HFFc6 (cell line): ENCODE results near the gene OSBPL5. TPM values are rescaled to one million over a fixed set of nuclear protein-coding genes. Genes with fewer than 3 reads are reported as not detected.

Experiments used
- DNase-seq: peaks from one replicate; pipeline ENCODE4 v3.0.0-alpha.2; 2018
- H3K27ac Mint-ChIP-seq: 2 replicates; pipeline ENCODE4 v1.8.0; 2020; ENCODE audit warnings: mild to moderate bottlenecking, mixed read lengths
- H3K27me3 Mint-ChIP-seq: 2 replicates; pipeline ENCODE4 v1.8.0; 2021; ENCODE audit warnings: mild to moderate bottlenecking, moderate library complexity, mixed read lengths; ENCODE audit not compliant: insufficient read depth
- H3K36me3 Mint-ChIP-seq: 2 replicates; pipeline ENCODE4 v1.8.0; 2021; ENCODE audit warnings: low read depth, mixed read lengths
- H3K4me1 Mint-ChIP-seq: 2 replicates; pipeline ENCODE4 v1.8.0; 2020; ENCODE audit warnings: low read depth, mixed read lengths
- H3K4me3 Mint-ChIP-seq: 2 replicates; pipeline ENCODE4 v1.8.0; 2020; ENCODE audit warnings: mild to moderate bottlenecking, moderate library complexity, mixed read lengths
- H3K9me3 Mint-ChIP-seq: 2 replicates; pipeline ENCODE4 v1.8.0; 2020; ENCODE audit warnings: mild to moderate bottlenecking, mixed read lengths
- CTCF ChIP-seq: fragments of 200-600 bp; sonication (generic); IDR thresholded peaks from 2 replicates; pipeline ENCODE4 v1.5.0; 2021; ENCODE audit warnings: antibody characterized with exemption, mild to moderate bottlenecking
- total RNA-seq, 6 experiments: library from RNA; stranded (reverse); fragmentation: NEBNext Ultra II Directional; extraction: Animal tissue kit (Norgen Biotek cat#: 25700); gene quantifications; 2 replicates in 1 of 6; 3 replicates in 5 of 6; pipeline ENCODE4 v1.2.3, GENCODE V29; 2021

The OSBPL5 gene
- total RNA-seq, 6 experiments from 2014 or later = 32.6 to 42.6 (median 36.7) TPM

DNA sequence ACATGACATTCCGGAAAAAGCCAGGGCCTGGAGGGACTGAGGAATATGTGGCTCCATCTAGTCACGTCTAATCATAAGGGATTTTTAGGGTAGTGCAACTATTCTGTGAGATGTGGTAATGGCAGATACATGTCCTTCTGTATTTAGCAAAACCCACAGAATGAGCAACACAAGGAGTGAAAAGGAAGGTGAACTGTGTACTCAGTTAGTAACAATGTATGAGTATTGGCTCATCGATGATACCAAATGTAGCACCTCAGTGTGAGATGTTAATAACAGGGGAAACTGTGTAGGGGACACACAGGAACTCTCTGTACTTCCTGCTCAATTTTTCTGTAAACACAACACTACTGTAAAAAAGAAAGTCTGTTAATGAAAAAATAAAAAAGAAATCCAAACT lies 65.9 kb downstream of the OSBPL5 start:
- Mint-ChIP-seq H3K36me3 (peaks cover 26% of the 10 kb centered on the region), H3K4me3 (no peak overlapping the region), H3K4me1 (peaks cover 24% of the 10 kb centered on the region), H3K27ac (peak overlapping the region; percentile 23; the same call in 1 of the 2 replicates), H3K9me3 (no peaks in the 10 kb centered on the region; the same call in 1 of the 2 replicates), H3K27me3 (peaks cover 2% of the 10 kb centered on the region; the same call in 1 of the 2 replicates)
- TF ChIP-seq CTCF = no peak
- no peak for DNase-seq

DNA sequence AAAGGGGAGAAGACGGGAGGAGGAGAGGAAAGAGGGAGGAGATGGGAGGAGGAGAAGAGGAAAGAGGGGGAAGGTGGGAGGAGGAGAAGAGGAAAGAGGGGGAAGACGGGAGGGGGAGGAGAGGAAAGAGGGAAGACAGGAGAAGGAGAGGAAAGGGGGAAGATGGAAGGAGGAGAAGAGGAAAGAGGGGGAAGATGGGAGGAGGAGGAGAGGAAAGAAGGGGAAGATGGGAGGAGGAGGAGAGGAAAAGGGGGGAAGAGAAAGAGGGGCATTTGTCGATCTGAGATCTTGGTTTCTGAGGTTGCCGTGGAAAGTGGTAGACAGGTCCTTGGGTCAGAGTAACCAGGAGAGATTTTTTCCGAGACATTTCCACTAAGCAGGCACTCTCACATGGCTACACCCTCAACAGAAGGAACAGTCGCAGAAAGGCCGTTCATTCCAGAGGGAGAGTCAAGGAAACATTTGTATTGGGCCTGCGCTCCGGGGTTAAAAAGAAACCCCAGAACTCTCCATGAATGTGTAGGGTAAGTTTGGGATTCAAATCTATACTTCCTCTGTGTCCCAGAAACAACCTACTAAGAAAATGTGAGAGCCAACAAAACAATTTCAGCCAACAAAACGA lies 68.1 kb downstream of the OSBPL5 start:
- Mint-ChIP-seq H3K36me3 (peaks cover 26% of the 10 kb centered on the region), H3K27me3 (peaks cover 2% of the 10 kb centered on the region; the same call in 1 of the 2 replicates), H3K4me1 (peaks cover 24% of the 10 kb centered on the region), H3K4me3 (no peak overlapping the region), H3K27ac (peak overlapping the region; percentile 95; the same call in 1 of the 2 replicates), H3K9me3 (no peaks in the 10 kb centered on the region; the same call in 1 of the 2 replicates)
- no peak for TF ChIP-seq CTCF
- DNase-seq = no peak

DNA sequence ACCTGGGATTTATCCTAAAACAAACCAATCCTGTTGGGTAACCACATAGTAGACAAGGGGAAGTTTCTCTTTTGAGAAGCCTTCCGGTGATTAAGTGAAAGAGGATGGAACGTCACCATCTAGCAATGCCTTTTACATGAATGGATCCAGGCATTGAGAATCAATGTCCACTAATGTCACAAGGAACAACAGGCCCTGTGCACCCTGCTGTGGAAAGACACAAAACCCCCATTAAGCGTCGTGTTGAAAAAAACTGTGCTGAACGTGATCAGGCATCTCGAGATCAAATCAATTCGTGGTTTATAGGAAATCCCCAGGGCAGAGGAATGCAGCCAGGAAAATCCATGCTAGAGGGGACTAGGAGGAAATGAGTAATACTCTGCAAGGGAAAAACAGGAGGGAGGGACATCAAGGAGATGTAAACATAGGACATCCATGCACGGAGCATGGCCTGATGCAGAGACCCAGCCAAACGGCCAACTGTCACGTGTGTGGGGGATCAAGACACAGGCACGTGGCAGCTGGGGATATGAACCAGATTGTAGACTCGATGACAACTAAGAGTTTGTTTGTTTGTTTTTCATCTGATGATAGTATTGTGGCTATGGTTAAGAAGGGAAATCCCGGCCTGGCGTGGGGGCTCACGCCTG lies 69.3 kb downstream of the OSBPL5 start:
- Mint-ChIP-seq H3K27ac (peak overlapping the region; percentile 95), H3K4me1 (peaks cover 24% of the 10 kb centered on the region), H3K27me3 (peaks cover 2% of the 10 kb centered on the region; the same call in 1 of the 2 replicates), H3K36me3 (peaks cover 26% of the 10 kb centered on the region), H3K4me3 (peak overlapping the region; percentile 81), H3K9me3 (no peaks in the 10 kb centered on the region; the same call in 1 of the 2 replicates)
- no peak for TF ChIP-seq CTCF
- peak; percentile 74 for DNase-seq

DNA sequence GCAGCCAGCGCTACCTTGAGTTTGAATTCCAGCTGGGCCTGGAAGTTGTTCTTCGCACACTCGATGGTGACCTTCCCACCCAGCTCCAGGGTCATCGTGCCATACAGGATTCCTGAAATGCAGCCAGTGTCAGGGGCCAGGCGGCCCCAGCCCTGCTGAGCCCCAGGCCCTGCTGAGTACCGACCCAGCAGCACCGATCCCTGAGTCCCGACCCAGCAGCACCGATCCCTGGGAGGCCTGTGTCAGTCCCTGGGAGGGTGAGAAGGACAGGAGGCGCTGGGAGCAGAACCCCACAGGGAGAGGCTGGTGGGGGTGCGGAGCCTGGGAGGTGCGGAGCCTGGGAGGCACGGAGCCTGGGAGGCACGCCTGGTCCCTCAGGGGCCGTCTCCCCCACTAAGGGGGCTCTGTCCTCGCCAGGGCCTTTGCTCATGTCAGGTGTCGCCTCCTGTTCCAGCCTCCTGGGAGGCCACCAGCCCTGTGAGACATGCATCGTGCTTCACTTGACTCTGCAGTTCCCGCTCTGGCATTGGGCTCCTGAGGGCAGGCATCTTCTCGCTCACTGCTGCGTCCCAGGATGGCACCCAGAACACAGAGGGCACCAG lies 70.8 kb downstream of the OSBPL5 start:
- DNase-seq = no peak
- peaks cover 24% of the 10 kb centered on the region for H3K4me1 Mint-ChIP-seq
- TF ChIP-seq CTCF = no peak
- peak overlapping the region; percentile 95 for H3K27ac Mint-ChIP-seq
- peaks cover 3% of the 10 kb centered on the region for H3K27me3 Mint-ChIP-seq
- H3K36me3 Mint-ChIP-seq = peaks cover 22% of the 10 kb centered on the region
- no peak overlapping the region for H3K4me3 Mint-ChIP-seq
- H3K9me3 Mint-ChIP-seq = no peaks in the 10 kb centered on the region; the same call in 1 of the 2 replicates

DNA sequence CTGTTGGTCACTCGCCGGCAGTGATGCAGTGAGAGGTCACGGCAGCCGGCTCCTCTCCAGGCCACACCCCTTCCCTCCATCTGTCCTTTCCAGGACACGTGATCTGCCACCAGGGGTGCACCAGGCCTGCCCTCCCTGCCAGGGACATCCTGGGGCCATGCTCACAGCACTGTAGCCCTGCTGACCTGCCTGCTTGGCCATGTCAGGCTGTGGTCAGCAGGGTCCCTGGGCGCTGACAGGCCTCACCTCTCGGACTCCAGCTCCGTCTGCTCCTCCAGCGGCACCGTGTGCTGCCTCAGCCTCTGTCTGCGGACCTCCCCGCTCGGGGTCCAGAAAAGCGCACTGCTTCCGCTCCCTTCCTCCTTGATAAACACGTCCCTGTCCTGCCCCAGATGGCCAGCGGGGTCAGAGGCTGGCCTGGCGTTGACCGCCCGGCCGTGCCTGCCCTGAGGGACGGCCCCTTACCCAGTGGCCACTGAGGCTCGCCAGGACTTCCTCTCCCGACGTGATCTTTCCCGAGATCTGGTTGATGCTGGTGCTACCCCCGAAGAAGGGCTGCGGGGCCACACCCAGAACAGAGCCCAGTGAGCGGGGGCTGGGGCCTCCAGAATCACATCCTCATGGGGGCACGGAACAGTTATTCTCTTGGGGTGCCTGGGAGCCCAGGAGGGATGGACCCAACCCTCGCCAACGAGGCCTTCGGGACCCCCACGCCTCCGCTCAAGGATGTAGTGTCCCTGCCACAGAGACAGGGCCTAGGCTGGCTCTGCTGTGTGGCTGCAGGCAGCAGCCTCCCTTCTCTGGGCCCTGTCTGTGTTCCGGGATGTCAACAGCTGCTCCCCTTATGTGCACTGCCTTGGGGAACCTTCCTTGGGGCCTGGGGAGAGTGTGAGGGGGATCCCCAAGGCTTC lies 71.6 kb downstream of the OSBPL5 start:
- no peaks in the 10 kb centered on the region; the same call in 1 of the 2 replicates for H3K9me3 Mint-ChIP-seq
- peak; percentile 22; the same call in 1 of the 2 replicates for TF ChIP-seq CTCF
- peaks cover 27% of the 10 kb centered on the region for H3K4me1 Mint-ChIP-seq
- H3K36me3 Mint-ChIP-seq = peaks cover 16% of the 10 kb centered on the region
- peak overlapping the region; percentile 29; the same call in 1 of the 2 replicates for H3K27ac Mint-ChIP-seq
- peaks cover 3% of the 10 kb centered on the region for H3K27me3 Mint-ChIP-seq
- no peak overlapping the region for H3K4me3 Mint-ChIP-seq
- no peak for DNase-seq
